Stimulated activated CD8-positive, alpha-beta memory T cell treated with anti-CD3 and anti-CD28 coated beads, Interleukin-2, amount 100 ng/mL, for 48 hours (primary cell): ENCODE data around the gene TATDN3.
"Not testable (repeated sequence)": the region's sequence is repeated elsewhere in the genome, so short reads cannot be mapped to it uniquely, and the experiment has no call there.

ENCODE experiments used
- DNase-seq, 2 donors: peaks; one replicate each; pipeline ENCODE4 v3.0.0-alpha.2; 2020; ENCODE audit warnings: low read depth in 2 of 2

Gene TATDN3

GRCh38 chr1:212791676-212792395, at the start of gene TATDN3, which contains the start of gene NSL1:
Gene TATDN3 (plus strand): TSS chr1:212791894. CDS start chr1:212791922, 28 bp downstream.
Gene NSL1 (minus strand): TSS chr1:212791777. CDS start chr1:212791763, 14 bp downstream.
- peak; percentile 85 to 95 for DNase-seq

- no peak for DNase-seq
Measured at GRCh38 chr1:212743901-212744475, 47.7 kb upstream of the TATDN3 start.

- no peak for DNase-seq
Measured at GRCh38 chr1:212745303-212745702, 46.4 kb upstream of the TATDN3 start.

- no peak for DNase-seq
Measured at GRCh38 chr1:212746546-212746945, 45.1 kb upstream of the TATDN3 start.

GRCh38 chr1:212749821-212750535, 41.7 kb upstream of the TATDN3 start:
- DNase-seq, result no peak

- DNase-seq, result no peak
Measured at GRCh38 chr1:212752252-212752933, 39.3 kb upstream of the TATDN3 start.

- no peak for DNase-seq
Measured at GRCh38 chr1:212752934-212753497, 38.7 kb upstream of the TATDN3 start.

GRCh38 chr1:212753749-212754148, 37.9 kb upstream of the TATDN3 start:
- no peak for DNase-seq

GRCh38 chr1:212754193-212754592, 37.5 kb upstream of the TATDN3 start:
- DNase-seq, result no peak

GRCh38 chr1:212754680-212755079, 37.0 kb upstream of the TATDN3 start:
- no peak for DNase-seq

GRCh38 chr1:212759683-212760082, 32.0 kb upstream of the TATDN3 start:
- no peak for DNase-seq

- DNase-seq, result peak; percentile 42 to 61
Measured at GRCh38 chr1:212760126-212760823, 31.4 kb upstream of the TATDN3 start.

- DNase-seq, result no peak
Measured at GRCh38 chr1:212762234-212762633, 29.5 kb upstream of the TATDN3 start.

GRCh38 chr1:212762839-212763238, 28.9 kb upstream of the TATDN3 start:
- no peak for DNase-seq

- not testable (repeated sequence) for DNase-seq
Measured at GRCh38 chr1:212764718-212765281, 26.9 kb upstream of the TATDN3 start.

- DNase-seq, result not testable (repeated sequence)
Measured at GRCh38 chr1:212766825-212767224, 24.9 kb upstream of the TATDN3 start.

GRCh38 chr1:212769459-212770167, 22.1 kb upstream of the TATDN3 start:
- no peak for DNase-seq

GRCh38 chr1:212771341-212771740, 20.4 kb upstream of the TATDN3 start:
- DNase-seq, result no peak

- no peak for DNase-seq
Measured at GRCh38 chr1:212773011-212773410, 18.7 kb upstream of the TATDN3 start.

- no peak for DNase-seq
Measured at GRCh38 chr1:212774584-212774983, 17.1 kb upstream of the TATDN3 start.
